Stimulated activated CD8-positive, alpha-beta memory T cell treated with anti-CD3 and anti-CD28 coated beads, Interleukin-4, amount 100 ng/mL, for 4 hours (primary cell): Measurements from ENCODE around the gene FANK1.

Experiments
- DNase-seq, 2 donors: peaks; one replicate each; pipeline ENCODE4 v3.0.0-alpha.2; 2020; ENCODE audit warnings: low read depth in 2 of 2, low spot score in 1 of 2

The FANK1 gene

GRCh38 chr10:125985557-125986240, 89.3 kb downstream of the FANK1 start:
- no peak for DNase-seq

- no peak for DNase-seq
Observed at GRCh38 chr10:125989791-125990190, 93.4 kb downstream of the FANK1 start.

GRCh38 chr10:125990974-125991373, 94.6 kb downstream of the FANK1 start:
- no peak for DNase-seq

- no peak for DNase-seq
Observed at GRCh38 chr10:125991392-125991791, 95.0 kb downstream of the FANK1 start.

- no peak for DNase-seq
Observed at GRCh38 chr10:125992254-125992653, 95.9 kb downstream of the FANK1 start.

GRCh38 chr10:125994601-125995000, 98.2 kb downstream of the FANK1 start:
- no peak for DNase-seq

GRCh38 chr10:125995726-125996304, 99.5 kb downstream of the FANK1 start:
- DNase-seq: no peak

GRCh38 chr10:125997586-125997985, 101.2 kb downstream of the FANK1 start:
- no peak for DNase-seq

- DNase-seq: no peak
Observed at GRCh38 chr10:125999694-126000093, 103.3 kb downstream of the FANK1 start.

- DNase-seq: no peak
Observed at GRCh38 chr10:126001576-126001975, 105.2 kb downstream of the FANK1 start.

GRCh38 chr10:126004752-126005151, 108.4 kb downstream of the FANK1 start:
- no peak for DNase-seq

- no peak for DNase-seq
Observed at GRCh38 chr10:126006264-126006663, 109.9 kb downstream of the FANK1 start.

GRCh38 chr10:126006906-126007305, 110.5 kb downstream of the FANK1 start:
- DNase-seq: no peak

- no peak for DNase-seq
Observed at GRCh38 chr10:126009650-126010049, 113.3 kb downstream of the FANK1 start.

GRCh38 chr10:126011995-126012394, 115.6 kb downstream of the FANK1 start:
- DNase-seq: no peak

- DNase-seq: no peak
Observed at GRCh38 chr10:126012485-126012884, 116.1 kb downstream of the FANK1 start.

GRCh38 chr10:126013489-126014281, 117.3 kb downstream of the FANK1 start:
- DNase-seq: no peak

- no peak for DNase-seq
Observed at GRCh38 chr10:126014309-126014708, 117.9 kb downstream of the FANK1 start.

GRCh38 chr10:126015413-126015812, 119.0 kb downstream of the FANK1 start:
- no peak for DNase-seq

GRCh38 chr10:126016156-126016805, 119.9 kb downstream of the FANK1 start:
- no peak for DNase-seq

- DNase-seq: no peak
Observed at GRCh38 chr10:126016882-126017281, 120.5 kb downstream of the FANK1 start.
